ENCODE measurements around the gene SMAD4.

DNA sequence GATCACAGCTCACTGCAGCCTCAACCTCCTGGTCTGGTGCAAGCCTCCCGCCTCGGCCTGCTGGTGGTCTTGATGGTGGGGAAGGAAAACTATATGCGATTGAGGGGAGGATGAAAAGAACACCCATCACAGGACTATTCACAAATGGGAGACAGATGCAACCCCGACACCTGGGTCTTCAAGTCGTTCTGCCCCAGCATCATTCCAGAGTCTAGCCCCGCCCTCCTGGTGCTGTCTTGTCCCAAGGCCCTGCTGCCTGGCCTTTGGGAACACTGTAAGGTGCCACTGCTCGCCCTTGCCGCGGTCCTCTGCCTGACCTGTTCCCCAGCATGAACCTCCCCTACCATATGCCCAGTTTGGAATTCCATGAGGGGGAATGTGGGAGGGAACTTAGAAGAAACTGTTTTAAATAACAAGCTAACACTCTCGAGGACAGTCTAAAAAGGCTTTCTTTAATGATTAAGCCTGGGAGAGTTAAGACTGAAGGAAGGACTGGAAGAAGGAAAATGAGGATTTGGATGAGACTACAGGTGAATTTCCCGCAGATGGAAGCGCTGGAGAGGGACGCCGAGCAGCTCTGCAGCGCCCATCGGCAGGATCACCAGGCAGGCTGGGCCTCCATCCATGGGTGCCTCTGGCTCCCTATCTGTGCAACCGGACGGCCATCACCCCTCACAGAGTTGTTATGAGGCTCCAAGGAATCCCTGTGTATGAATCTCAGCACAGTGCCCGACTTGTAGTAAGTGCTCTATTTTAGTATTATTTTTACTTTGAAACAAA is 92.4 kb downstream of the SMAD4 start:
- TF ChIP-seq, protein P1, sequence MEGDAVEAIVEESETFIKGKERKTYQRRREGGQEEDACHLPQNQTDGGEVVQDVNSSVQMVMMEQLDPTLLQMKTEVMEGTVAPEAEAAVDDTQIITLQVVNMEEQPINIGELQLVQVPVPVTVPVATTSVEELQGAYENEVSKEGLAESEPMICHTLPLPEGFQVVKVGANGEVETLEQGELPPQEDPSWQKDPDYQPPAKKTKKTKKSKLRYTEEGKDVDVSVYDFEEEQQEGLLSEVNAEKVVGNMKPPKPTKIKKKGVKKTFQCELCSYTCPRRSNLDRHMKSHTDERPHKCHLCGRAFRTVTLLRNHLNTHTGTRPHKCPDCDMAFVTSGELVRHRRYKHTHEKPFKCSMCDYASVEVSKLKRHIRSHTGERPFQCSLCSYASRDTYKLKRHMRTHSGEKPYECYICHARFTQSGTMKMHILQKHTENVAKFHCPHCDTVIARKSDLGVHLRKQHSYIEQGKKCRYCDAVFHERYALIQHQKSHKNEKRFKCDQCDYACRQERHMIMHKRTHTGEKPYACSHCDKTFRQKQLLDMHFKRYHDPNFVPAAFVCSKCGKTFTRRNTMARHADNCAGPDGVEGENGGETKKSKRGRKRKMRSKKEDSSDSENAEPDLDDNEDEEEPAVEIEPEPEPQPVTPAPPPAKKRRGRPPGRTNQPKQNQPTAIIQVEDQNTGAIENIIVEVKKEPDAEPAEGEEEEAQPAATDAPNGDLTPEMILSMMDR (IDR thresholded peaks at IDR 0.05): no peak
- no peak for TF ChIP-seq EZH2 (IDR thresholded peaks at IDR 0.05; ENCODE audit: borderline replicate concordance, insufficient read depth, low read depth, low read length, poor library complexity, severe bottlenecking)
